Fibroblast of gingiva (primary cell): Measurements from ENCODE around the gene ARID5A.

Experiments
- DNase-seq: peaks from one replicate; pipeline ENCODE4 v3.0.0-alpha.2; 2011; ENCODE audit warnings: low read depth

ARID5A gene

GRCh38 chr2:96507957-96508520 lies 28.5 kb upstream of the ARID5A start:
- DNase-seq: no peak

- no peak for DNase-seq
Observed at GRCh38 chr2:96508521-96509113, 27.9 kb upstream of the ARID5A start.

GRCh38 chr2:96509114-96509846 lies 27.3 kb upstream of the ARID5A start:
- peak; percentile 74 for DNase-seq

GRCh38 chr2:96509847-96510230 lies 26.7 kb upstream of the ARID5A start:
- DNase-seq: no peak

- no peak for DNase-seq
Observed at GRCh38 chr2:96510931-96511595, 25.5 kb upstream of the ARID5A start.

GRCh38 chr2:96511851-96512250 lies 24.7 kb upstream of the ARID5A start:
- DNase-seq: no peak

GRCh38 chr2:96512341-96512740 lies 24.2 kb upstream of the ARID5A start:
- DNase-seq: no peak

- no peak for DNase-seq
Observed at GRCh38 chr2:96514521-96514920, 22.0 kb upstream of the ARID5A start.

- no peak for DNase-seq
Observed at GRCh38 chr2:96517079-96517478, 19.5 kb upstream of the ARID5A start.

- DNase-seq: no peak
Observed at GRCh38 chr2:96520231-96520630, 16.3 kb upstream of the ARID5A start.

GRCh38 chr2:96520697-96521096 lies 15.9 kb upstream of the ARID5A start:
- DNase-seq: no peak

- DNase-seq: no peak
Observed at GRCh38 chr2:96521219-96521618, 15.3 kb upstream of the ARID5A start.

GRCh38 chr2:96522304-96523203 lies 14.0 kb upstream of the ARID5A start:
- DNase-seq: no peak

- DNase-seq: peak; percentile 85
Observed at GRCh38 chr2:96523659-96524481, 12.7 kb upstream of the ARID5A start.

GRCh38 chr2:96524482-96525210 lies 11.9 kb upstream of the ARID5A start:
- DNase-seq: no peak

GRCh38 chr2:96525211-96525507 lies 11.4 kb upstream of the ARID5A start:
- no peak for DNase-seq

- no peak for DNase-seq
Observed at GRCh38 chr2:96526101-96526591, 10.4 kb upstream of the ARID5A start.

GRCh38 chr2:96526615-96527285 lies 9.8 kb upstream of the ARID5A start:
- DNase-seq: no peak

GRCh38 chr2:96527286-96528005 lies 9.1 kb upstream of the ARID5A start:
- DNase-seq: no peak
